Activated naive CD8-positive, alpha-beta T cell treated with anti-CD3 and anti-CD28 coated beads, Interleukin-2, amount 50 U/mL, for 24 hours (primary cell): Measurements from ENCODE around the gene MEGF11.

Experiments used
- ATAC-seq: fragments of 150-1000 bp; cut with Tn5 transposase; one replicate; pipeline ENCODE4 v1.10.0; 2021
- DNase-seq: peaks from one replicate; pipeline ENCODE4 v3.0.0; 2021
- H3K27ac Mint-ChIP-seq: one replicate; pipeline ENCODE4 v1.8.0; 2021; ENCODE audit warnings: mild to moderate bottlenecking, mixed read lengths
- H3K27me3 Mint-ChIP-seq: one replicate; pipeline ENCODE4 v1.8.0; 2021; ENCODE audit warnings: mixed read lengths
- H3K36me3 Mint-ChIP-seq: one replicate; pipeline ENCODE4 v1.8.0; 2021; ENCODE audit warnings: low read depth, mixed read lengths
- H3K4me1 Mint-ChIP-seq: one replicate; pipeline ENCODE4 v1.8.0; 2021; ENCODE audit warnings: mixed read lengths
- H3K4me3 Mint-ChIP-seq: one replicate; pipeline ENCODE4 v1.8.0; 2021; ENCODE audit warnings: mild to moderate bottlenecking, moderate library complexity, mixed read lengths
- H3K9me3 Mint-ChIP-seq: one replicate; pipeline ENCODE4 v1.8.0; 2021; ENCODE audit warnings: mixed read lengths

Gene MEGF11

GRCh38 chr15:65935391-65935790, 318.2 kb downstream of the MEGF11 start:
- ATAC-seq (no peak), DNase-seq (no peak)
- Mint-ChIP-seq H3K27ac (no peak overlapping the region), H3K27me3 (no peaks in the 10 kb centered on the region), H3K4me1 (no peaks in the 10 kb centered on the region), H3K9me3 (no peaks in the 10 kb centered on the region), H3K4me3 (no peak overlapping the region), H3K36me3 (no peaks in the 10 kb centered on the region)

DNA sequence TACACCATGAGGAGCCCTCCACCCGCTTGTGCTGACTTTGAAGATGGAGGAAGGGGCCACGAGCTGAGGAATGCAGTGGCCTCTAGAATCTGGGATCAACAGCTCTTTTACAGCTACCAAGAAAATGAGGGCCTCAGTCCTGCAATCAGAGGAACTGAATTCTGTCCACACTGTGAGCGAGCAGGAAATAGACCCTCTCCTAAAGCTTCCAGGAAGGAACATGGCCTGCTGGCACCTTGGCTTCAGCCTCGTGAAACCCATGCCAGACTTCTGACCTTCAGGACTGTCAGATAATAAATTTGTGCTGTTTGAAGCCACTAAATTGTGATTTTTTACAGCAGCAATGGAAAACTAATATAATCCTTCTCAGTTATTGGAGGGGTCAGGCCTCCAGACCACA, 322.3 kb downstream of the MEGF11 start:
- Mint-ChIP-seq H3K9me3 (no peaks in the 10 kb centered on the region), H3K4me3 (no peak overlapping the region), H3K27ac (no peak overlapping the region), H3K27me3 (no peaks in the 10 kb centered on the region), H3K4me1 (no peaks in the 10 kb centered on the region), H3K36me3 (no peaks in the 10 kb centered on the region)
- DNase-seq (no peak), ATAC-seq (no peak)

DNA sequence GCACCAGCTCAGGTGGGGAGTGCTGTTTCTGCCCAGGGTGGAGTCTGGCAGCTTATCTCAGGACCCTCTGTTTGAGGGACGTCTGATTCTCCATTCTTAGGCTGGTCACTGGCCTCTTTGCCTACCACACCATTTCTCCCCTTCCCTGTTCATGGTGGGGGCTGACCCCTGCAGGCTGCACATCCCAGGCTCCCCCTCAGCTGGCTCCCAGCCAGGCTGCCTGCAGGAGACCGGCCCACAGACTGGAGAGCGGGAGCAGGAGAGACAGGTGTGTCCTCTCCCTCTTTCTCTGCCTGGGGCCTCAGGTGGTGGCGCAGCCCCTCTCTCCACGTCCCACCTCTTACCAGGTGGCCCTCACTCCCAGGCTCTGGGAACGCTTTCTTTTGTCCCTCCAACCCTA, 323.4 kb downstream of the MEGF11 start:
- no peak overlapping the region for H3K27ac Mint-ChIP-seq
- no peaks in the 10 kb centered on the region for H3K4me1 Mint-ChIP-seq
- ATAC-seq, result no peak
- H3K9me3 Mint-ChIP-seq, result no peaks in the 10 kb centered on the region
- no peaks in the 10 kb centered on the region for H3K27me3 Mint-ChIP-seq
- no peak overlapping the region for H3K4me3 Mint-ChIP-seq
- no peaks in the 10 kb centered on the region for H3K36me3 Mint-ChIP-seq
- no peak for DNase-seq

GRCh38 chr15:65929573-65929972, 324.0 kb downstream of the MEGF11 start:
- no peak for ATAC-seq
- Mint-ChIP-seq H3K4me1 (no peaks in the 10 kb centered on the region), H3K27ac (no peak overlapping the region), H3K4me3 (no peak overlapping the region), H3K9me3 (no peaks in the 10 kb centered on the region), H3K27me3 (no peaks in the 10 kb centered on the region), H3K36me3 (no peaks in the 10 kb centered on the region)
- no peak for DNase-seq

DNA sequence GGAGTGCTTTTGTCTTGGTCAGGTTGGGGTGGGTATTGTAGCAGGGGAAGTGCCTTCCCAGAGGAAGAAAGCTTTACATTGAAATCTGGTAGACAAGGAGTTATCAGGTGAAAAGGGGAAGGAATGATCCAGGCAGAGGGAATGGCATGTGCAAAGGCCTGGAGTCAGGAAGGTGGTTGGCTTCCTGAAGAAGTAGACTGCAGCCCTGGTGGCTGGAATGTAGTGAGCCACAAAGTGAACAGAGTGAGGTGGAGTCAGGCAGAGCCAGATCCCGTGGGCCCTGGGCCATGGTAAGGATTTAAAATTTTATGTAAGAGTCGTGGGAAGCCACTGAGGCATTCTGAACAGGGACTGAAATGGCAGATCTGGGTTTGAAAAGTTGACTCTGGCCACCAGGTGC, 326.0 kb downstream of the MEGF11 start:
- Mint-ChIP-seq H3K36me3 (no peaks in the 10 kb centered on the region), H3K27me3 (no peaks in the 10 kb centered on the region), H3K27ac (no peak overlapping the region), H3K9me3 (no peaks in the 10 kb centered on the region), H3K4me1 (no peaks in the 10 kb centered on the region), H3K4me3 (no peak overlapping the region)
- ATAC-seq, result no peak
- DNase-seq, result no peak

DNA sequence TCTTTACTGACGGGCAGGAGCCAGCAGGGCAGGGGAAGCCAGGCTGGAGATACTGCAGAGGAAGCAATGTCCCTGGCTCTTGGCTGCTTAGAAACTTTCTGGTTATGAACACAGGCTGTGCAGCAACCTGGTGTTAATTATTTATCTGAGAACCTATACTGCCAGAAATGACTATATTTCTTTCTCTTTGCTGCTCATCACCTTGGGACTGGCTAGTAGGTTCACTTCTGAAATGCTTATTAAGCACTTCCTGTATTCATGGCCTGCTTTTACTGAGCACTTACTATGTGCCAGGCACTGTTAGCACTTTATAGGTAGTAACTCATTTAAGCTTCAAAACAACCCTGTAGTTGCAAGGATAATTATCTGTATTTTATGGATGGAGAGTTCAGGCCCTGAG, 326.7 kb downstream of the MEGF11 start:
- Mint-ChIP-seq H3K27ac (no peak overlapping the region), H3K4me1 (no peaks in the 10 kb centered on the region), H3K27me3 (no peaks in the 10 kb centered on the region), H3K9me3 (no peaks in the 10 kb centered on the region), H3K4me3 (no peak overlapping the region), H3K36me3 (no peaks in the 10 kb centered on the region)
- ATAC-seq, result no peak
- no peak for DNase-seq

DNA sequence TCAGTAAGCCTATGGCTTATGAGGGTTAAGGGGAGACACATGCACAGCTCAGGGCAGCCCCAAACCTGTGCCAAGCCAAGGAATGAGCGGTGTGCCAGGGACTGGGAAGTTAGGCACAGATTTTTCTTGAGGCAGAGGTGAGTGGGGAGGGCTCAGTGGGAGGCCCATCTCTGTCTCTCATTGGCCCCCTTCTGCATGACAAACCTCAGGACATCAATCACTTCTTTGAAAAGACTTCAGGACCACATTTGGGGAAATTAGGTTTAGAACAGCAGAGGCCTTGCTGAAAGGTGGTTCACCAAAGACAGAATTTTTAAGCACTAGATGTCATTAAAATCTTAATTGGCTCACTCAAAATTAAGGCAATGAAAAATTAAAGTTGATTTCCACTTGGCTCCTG, 327.1 kb downstream of the MEGF11 start:
- Mint-ChIP-seq H3K27ac (no peak overlapping the region), H3K9me3 (no peaks in the 10 kb centered on the region), H3K27me3 (no peaks in the 10 kb centered on the region), H3K4me1 (no peaks in the 10 kb centered on the region), H3K4me3 (no peak overlapping the region), H3K36me3 (no peaks in the 10 kb centered on the region)
- DNase-seq, result no peak
- ATAC-seq, result no peak

- peaks cover 3% of the 10 kb centered on the region for H3K4me1 Mint-ChIP-seq
- H3K27me3 Mint-ChIP-seq, result no peaks in the 10 kb centered on the region
- H3K27ac Mint-ChIP-seq, result no peak overlapping the region
- H3K4me3 Mint-ChIP-seq, result no peak overlapping the region
- no peaks in the 10 kb centered on the region for H3K36me3 Mint-ChIP-seq
- H3K9me3 Mint-ChIP-seq, result no peaks in the 10 kb centered on the region
- ATAC-seq, result no peak
- DNase-seq, result no peak
These were observed 328.2 kb downstream of the MEGF11 start for GRCh38 chr15:65925338-65925737.

DNA sequence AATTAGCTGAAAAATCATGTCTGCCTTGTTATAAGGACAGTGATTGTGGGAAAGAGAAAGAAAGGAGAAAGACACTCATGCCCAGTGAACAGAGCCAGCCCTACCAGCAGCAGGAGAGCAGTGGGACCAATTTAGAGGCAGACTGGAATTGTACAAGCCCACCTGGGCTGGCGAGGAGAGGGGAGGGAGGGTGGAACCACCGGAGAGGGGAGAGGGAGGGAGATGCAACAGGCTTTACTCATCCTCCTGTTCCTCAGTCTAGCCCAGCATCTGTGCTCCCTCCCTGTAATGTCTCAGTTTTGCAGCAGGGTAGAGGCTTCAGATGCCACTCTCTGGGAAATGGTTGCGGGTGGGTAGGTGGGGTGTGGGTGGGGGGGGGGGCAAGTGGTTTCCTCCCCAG, 329.5 kb downstream of the MEGF11 start:
- H3K9me3 Mint-ChIP-seq, result no peaks in the 10 kb centered on the region
- no peaks in the 10 kb centered on the region for H3K27me3 Mint-ChIP-seq
- no peak for ATAC-seq
- H3K36me3 Mint-ChIP-seq, result no peaks in the 10 kb centered on the region
- H3K4me3 Mint-ChIP-seq, result no peak overlapping the region
- peaks cover 7% of the 10 kb centered on the region for H3K4me1 Mint-ChIP-seq
- no peak overlapping the region for H3K27ac Mint-ChIP-seq
- DNase-seq, result no peak

GRCh38 chr15:65923264-65923663, 330.3 kb downstream of the MEGF11 start:
- Mint-ChIP-seq H3K4me1 (peaks cover 14% of the 10 kb centered on the region), H3K4me3 (no peak overlapping the region), H3K27me3 (no peaks in the 10 kb centered on the region), H3K36me3 (no peaks in the 10 kb centered on the region), H3K9me3 (no peaks in the 10 kb centered on the region), H3K27ac (no peak overlapping the region)
- no peak for DNase-seq
- no peak for ATAC-seq

DNA sequence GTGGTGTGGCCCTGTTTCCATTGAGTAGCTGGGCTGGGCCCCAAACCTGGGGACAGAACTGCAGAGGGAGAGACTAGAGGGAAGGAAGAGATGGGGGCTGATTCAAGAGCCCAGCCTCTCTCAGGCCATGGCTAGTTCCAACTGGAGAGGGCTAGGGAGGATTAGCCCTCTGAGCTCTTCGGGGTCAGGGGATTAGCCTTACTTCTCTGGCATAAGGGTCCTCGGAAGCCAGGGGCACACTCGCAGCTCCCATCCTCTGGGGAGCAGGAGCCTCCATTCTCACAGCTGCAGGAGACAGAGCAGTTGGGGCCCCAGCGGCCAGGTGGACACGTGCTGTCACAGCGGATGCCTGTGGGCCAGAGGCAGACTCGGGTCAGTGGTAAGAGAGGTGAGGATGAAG, 330.9 kb downstream of the MEGF11 start:
- DNase-seq, result no peak
- H3K27ac Mint-ChIP-seq, result no peak overlapping the region
- no peaks in the 10 kb centered on the region for H3K27me3 Mint-ChIP-seq

DNA sequence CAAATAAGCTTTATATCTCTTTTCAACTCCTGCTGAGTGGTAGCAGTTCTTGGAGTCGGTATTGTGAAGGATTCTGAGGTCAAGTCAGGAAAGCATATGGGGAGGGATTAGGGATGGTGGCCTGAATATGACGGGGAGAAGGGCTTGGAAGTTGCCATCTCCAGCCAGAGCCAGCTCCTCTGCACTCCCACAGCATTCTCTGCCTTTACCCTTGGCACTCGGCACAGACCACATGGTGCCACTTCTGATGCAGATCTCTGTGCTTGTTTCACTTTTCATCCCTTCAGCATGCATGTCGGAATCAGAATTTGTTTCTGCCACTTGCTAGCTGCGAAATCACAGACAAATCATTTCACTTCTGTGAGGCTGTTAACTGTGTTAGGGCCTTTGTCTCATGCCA, 331.8 kb downstream of the MEGF11 start:
- H3K4me1 Mint-ChIP-seq, result peaks cover 28% of the 10 kb centered on the region
- H3K27ac Mint-ChIP-seq, result no peak overlapping the region
- no peak overlapping the region for H3K4me3 Mint-ChIP-seq
- H3K9me3 Mint-ChIP-seq, result no peaks in the 10 kb centered on the region
- H3K36me3 Mint-ChIP-seq, result no peaks in the 10 kb centered on the region
- DNase-seq (no peak), ATAC-seq (no peak)
- H3K27me3 Mint-ChIP-seq, result no peaks in the 10 kb centered on the region

More for the DNA sequence above, 330.9 kb downstream of the MEGF11 start:
- no peak for ATAC-seq
- no peaks in the 10 kb centered on the region for H3K36me3 Mint-ChIP-seq
- peaks cover 19% of the 10 kb centered on the region for H3K4me1 Mint-ChIP-seq
- H3K9me3 Mint-ChIP-seq, result no peaks in the 10 kb centered on the region
- H3K4me3 Mint-ChIP-seq, result no peak overlapping the region

DNA sequence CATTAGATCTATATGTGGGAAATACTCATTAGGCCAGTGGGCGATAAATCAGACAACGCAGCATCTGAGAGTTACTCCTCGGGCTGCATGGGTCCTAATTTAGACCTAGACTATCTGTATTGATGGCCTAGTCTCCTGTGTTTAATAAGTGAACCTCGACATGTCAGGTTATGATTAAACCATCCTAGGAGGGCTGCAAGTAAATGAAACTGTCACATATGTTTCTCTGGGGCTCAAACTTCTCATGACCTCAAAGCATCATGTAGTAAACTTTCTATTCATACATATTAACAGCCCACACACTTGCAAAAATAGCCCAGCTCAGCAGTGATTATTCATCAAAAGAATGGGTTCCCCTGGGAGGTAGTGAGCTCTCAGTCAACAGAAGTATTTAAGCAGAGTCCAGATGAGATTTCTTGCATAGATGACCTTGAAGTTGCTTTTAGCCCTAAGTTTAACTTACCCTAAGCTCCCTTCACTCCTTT, 332.7 kb downstream of the MEGF11 start:
- Mint-ChIP-seq H3K27ac (no peak overlapping the region), H3K9me3 (no peaks in the 10 kb centered on the region), H3K4me1 (peaks cover 36% of the 10 kb centered on the region), H3K4me3 (no peak overlapping the region), H3K36me3 (no peaks in the 10 kb centered on the region), H3K27me3 (no peaks in the 10 kb centered on the region)
- ATAC-seq (no peak), DNase-seq (no peak)

- H3K27me3 Mint-ChIP-seq, result no peaks in the 10 kb centered on the region
- H3K9me3 Mint-ChIP-seq, result no peaks in the 10 kb centered on the region
- DNase-seq, result no peak
- ATAC-seq, result no peak
- H3K4me3 Mint-ChIP-seq, result no peak overlapping the region
- H3K27ac Mint-ChIP-seq, result no peak overlapping the region
- H3K4me1 Mint-ChIP-seq, result peaks cover 37% of the 10 kb centered on the region
- no peaks in the 10 kb centered on the region for H3K36me3 Mint-ChIP-seq
These were observed 333.4 kb downstream of the MEGF11 start for GRCh38 chr15:65920121-65920520.

DNA sequence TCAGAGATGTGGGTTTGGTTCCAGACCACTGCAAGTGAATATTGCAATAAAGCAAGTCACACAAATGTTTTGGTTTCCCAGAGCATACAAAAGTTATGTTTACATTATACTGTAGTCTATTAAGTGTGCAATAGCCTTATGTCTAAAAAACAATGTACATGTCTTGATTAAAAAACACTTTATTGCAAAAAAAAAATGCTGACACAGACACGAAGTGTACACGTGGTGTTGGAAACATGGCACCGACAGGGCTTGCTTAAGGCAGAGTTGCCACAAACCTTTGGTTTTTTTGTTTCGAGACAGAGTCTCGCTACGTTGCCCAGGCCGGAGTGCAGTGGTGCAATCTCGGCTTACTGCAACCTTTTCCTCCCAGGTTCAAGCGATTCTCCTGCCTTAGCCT, 334.2 kb downstream of the MEGF11 start:
- H3K36me3 Mint-ChIP-seq, result no peaks in the 10 kb centered on the region
- H3K4me1 Mint-ChIP-seq, result peaks cover 37% of the 10 kb centered on the region
- no peak overlapping the region for H3K4me3 Mint-ChIP-seq
- no peaks in the 10 kb centered on the region for H3K9me3 Mint-ChIP-seq
- H3K27me3 Mint-ChIP-seq, result no peaks in the 10 kb centered on the region
- no peak overlapping the region for H3K27ac Mint-ChIP-seq
- DNase-seq (no peak), ATAC-seq (no peak)

DNA sequence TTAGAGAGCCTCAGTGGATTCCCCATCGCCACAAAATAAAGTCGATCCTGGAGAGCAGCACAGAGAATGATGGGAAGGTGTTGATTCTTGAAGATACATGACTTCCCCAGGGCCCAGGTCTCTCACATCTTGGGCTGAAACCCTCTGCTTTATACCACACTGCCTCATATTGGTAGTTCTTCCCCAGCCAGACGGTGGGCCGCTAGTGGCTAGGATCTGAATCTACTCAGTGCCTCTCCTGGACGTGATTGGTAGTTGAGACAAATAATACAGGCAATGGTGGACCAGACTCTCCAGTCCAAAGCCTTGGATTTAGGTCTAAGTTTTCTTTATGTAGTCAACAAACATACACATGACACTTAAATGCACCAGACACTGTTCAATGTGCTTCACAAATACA, 334.6 kb downstream of the MEGF11 start:
- Mint-ChIP-seq H3K36me3 (no peaks in the 10 kb centered on the region), H3K9me3 (no peaks in the 10 kb centered on the region), H3K27me3 (no peaks in the 10 kb centered on the region), H3K4me3 (no peak overlapping the region), H3K27ac (no peak overlapping the region), H3K4me1 (peaks cover 37% of the 10 kb centered on the region)
- ATAC-seq (no peak), DNase-seq (no peak)
